GM12891 (cell line): ENCODE results near the gene PIK3R4.

Source experiments
- POLR2A ChIP-seq: IDR thresholded peaks from 2 replicates; pipeline ENCODE4 v1.6.1; 2011; ENCODE audit warnings: low read depth, low read length, control low read depth
- POLR2AphosphoS5 ChIP-seq: IDR thresholded peaks from 2 replicates; pipeline ENCODE4 v1.6.1; 2011; ENCODE audit warnings: low read depth, low read length, control low read depth
- POU2F2 ChIP-seq: IDR thresholded peaks from 2 replicates; pipeline ENCODE4 v1.6.1; 2011; ENCODE audit warnings: low read depth, mild to moderate bottlenecking, control low read depth, low read length, moderate library complexity
- TAF1 ChIP-seq: IDR thresholded peaks from 2 replicates; pipeline ENCODE4 v1.6.1; 2011; ENCODE audit warnings: low read depth, low read length, control low read depth

DNA sequence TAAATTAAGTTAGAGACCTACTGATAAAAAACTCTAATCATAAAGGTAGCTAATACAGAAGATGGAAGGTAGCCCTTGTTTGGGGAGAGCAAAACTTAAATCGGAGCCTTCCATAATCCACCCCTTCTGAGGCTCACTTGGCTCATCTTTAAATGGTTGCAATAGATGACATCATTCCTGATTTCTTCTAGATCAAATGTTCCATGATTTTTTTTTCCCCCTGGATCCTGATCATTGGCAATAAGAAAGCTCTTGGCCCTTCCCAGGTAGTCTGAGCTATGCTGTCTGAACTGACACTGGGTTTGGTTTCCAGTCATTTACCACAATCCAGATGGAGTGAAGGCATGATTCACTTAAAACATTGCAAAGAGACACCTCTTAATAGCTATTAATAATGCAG is 92.5 kb downstream of the PIK3R4 start:
- no peak for TF ChIP-seq TAF1
- TF ChIP-seq POLR2A = no peak
- TF ChIP-seq POLR2AphosphoS5 = no peak
- no peak for TF ChIP-seq POU2F2
